Neural progenitor cell (in vitro differentiated cells): ENCODE data around the gene ITGB5.

Source experiments
- CTCF ChIP-seq: fragments of 200-600 bp; sonication (generic); IDR thresholded peaks from 2 replicates; pipeline ENCODE4 v1.5.1; 2017; ENCODE audit warnings: antibody characterized with exemption, mild to moderate bottlenecking
- EZH2 ChIP-seq: fragments of 200-600 bp; sonication (generic); IDR thresholded peaks from 2 replicates; pipeline ENCODE4 v1.6.1; 2017; ENCODE audit warnings: antibody characterized with exemption, mild to moderate bottlenecking, moderate library complexity
- EZH2phosphoT487 ChIP-seq: fragments of 200-600 bp; sonication (generic); IDR thresholded peaks from 2 replicates; pipeline ENCODE4 v1.6.1; 2017; ENCODE audit warnings: antibody characterized with exemption

GRCh38 chr3:124780761-124781475 is 106.2 kb downstream of the ITGB5 start:
- TF ChIP-seq CTCF (no peak), EZH2 (no peak), EZH2phosphoT487 (no peak)
